Left forelimb (tissue), 1 donor: ENCODE results near the gene POLR1D.

Experiments used
- DNase-seq: peaks from one replicate; pipeline ENCODE4 v3.0.0-alpha.2; 2018; ENCODE audit warnings: low spot score

POLR1D gene, protein sequence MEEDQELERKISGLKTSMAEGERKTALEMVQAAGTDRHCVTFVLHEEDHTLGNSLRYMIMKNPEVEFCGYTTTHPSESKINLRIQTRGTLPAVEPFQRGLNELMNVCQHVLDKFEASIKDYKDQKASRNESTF

DNA sequence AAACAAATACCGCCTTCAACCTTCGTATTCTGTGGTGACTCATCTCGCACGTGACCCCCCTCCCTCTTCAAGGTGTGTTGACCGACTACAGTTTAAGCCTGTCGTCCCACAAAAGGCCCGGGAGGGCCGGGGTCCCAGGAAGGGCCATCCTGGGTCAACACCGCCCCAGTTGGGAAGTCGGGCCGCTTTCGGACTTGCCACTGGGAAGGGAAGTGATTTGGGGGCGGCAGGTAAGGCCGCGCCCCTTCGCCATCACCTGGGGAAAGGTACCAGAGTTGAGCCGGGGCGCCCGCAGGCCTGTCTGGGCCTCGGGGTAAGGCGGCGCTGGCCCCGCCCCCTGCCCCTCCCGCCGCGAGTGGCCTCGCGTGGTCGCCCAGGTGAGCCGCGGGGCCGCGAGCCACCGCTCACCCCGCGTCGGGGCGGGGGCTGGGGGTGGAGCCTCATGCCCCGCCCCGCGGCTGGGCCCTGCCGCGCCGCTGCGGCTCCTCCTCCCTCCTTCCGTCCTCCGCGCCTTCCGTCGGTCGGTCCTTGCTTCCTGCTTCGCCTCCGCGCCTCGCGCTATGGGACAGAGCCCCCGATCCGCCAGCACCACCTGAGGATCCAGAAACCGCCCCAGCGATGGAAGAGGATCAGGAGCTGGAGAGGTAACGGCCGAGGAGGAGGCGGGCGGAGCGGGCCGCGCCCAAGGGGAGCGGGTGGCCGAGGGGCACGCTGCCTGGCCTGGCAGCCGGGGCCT is at the start of gene POLR1D:
Gene POLR1D, plus strand, starts transcription at position 527 of the 736 bp plus-strand sequence. Its CDS starts 92 bp downstream, at position 619.
- DNase-seq, result peak; percentile 82

DNA sequence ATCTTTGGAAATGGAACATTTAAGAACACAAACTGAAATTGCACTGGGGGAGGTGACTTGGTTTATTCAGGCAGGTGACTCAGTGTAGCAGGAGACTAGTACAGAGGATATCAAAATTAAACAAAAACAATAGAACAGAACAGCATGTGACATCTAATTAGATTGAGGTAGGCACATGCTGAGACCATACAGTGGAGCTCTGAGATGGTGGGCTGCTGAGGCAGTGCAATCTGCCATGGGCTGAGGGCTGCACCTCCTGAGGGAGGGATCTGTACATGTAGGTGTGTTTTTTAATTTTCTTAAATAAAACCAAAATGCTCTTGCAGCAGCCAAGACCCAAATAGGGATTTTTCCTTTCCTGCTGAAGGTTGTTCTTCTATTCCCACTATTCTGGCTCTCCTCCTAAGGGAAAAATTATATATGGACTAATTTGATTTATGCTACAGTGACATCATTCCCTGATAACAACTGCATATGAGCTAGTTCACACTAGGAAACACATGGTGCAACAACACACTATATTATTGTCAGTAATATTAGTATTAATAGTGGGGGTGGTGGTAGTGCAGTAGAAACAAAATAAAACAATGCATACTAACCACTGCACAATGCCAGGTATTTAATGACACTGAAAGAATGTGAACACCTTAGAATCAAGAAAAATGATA is 49.3 kb upstream of the POLR1D start:
- DNase-seq, result no peak

DNA sequence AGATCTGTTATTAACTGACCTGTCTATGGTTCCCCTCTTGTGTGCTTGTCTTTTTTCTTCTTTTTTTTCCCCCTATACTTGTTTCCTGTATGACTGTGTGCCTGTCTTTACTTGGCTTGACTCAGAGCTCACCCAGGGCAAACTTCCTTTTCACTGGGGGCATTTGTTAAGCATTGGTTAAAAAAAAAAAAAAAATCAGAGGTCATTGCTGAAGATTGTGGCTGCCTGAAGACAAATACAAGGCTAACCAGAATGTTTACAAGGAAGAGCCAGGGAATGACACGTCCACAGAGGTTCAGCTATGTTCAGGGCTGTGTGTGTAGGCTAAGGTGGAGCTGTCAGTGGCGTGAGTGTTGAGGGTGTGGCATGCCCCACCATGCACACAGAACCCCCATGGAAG is 48.4 kb upstream of the POLR1D start:
- DNase-seq, result no peak

DNA sequence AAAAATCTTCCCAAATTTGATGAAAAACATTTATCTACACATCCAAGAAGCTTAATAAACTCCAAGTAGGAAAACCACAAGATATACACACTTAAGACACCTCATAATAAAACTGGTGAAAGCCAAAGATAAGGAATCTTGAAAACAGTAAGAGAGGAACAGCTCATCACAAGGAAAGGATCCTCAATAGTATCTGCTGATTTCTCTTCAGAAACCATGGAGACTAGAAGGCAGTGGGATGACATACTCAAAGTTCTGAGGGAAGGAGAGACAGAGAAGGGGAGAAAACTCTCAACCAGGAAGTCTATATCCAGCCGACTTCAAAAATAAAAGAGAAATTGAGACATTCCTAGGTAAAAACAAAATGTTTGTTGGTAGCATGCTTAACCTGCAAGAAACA is 47.0 kb upstream of the POLR1D start:
- no peak for DNase-seq

DNA sequence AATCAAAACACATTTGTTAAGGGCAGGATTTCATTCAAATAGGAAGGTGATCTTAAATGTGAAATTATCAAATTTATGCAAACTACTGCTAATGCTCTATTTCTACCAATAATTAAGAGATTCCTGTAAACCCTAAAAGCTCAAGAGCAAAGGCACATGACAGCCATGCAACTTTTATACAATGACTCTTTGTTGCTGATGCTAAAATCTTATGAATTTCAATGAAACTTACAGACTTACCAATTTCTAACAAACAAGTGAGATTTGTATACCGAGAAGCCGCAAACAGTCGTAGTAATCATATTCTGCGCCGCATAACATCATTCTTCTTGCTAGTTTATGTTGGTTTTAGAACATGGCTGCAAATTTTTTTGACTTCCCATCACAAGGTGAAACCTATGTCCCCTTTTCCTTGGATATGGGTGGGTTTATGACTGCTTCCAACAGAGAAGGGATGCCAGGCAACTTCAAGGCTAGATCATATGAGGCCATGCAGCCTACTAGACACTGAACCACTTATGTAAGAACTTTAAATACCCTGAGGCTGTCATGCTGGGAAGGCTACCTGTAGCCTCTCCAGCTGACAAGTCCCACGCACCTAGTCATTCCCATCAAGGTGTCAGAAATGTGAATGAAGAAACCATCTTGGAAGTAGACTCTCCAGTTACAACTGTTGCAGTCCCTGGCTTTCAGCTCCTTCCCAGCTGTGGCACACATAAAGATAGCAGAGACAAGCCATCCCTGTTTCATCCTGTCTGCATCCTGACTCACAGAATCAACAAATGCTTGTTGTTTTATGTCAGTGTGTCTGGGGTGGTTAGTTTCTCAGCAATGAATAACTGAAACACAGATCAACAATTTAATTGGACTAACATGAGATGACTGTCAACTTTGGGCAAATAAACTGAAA is 43.3 kb upstream of the POLR1D start:
- DNase-seq, result no peak

DNA sequence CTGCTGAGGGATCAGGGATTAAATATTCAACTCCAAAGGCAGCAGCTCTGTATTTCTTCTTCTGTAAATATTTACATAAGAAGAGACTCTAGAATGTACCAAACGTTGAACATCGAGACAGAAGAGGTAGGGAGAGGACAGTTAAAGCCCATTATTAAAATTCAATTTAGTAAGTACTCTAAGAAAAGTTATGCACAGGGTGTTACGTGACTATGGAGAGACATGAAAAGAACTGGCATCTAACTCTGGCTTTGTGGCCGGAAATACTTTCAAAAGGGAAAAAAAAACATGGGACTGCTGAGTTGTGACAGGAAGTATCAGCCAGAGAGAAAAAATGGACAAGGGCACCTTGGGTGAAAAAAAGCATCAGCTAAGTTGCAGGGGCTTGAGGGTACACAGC is 38.0 kb upstream of the POLR1D start:
- no peak for DNase-seq

DNA sequence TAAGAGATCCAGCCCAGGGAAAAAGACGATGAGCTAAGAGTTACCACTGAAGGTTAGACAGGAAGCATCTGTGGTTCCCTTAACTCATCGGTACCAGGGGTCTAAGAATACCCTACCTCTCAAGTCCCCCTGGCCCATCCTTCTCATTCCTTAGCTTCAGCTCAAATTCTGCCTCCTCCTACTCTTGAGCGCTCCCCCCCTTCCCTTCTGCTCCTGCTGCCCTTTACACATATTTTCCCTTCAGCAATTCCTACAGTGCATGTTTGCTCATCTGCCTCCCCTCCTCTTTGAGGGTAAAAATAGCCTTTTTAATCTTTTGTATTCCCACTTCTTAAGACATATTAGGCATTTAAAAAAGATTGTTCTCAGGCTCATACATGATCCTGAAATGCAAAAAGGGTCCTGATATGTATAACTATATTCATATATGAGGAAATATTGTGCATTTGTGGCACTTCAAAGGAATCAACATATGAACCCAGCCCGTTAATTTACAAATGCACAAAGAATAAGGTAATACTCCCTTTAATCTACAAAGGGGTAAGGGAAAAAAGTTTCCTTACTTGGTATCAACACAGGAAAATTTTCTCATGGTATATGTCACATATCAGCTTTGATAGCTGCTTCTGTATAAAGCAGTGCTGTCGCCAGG is 34.5 kb upstream of the POLR1D start:
- no peak for DNase-seq

DNA sequence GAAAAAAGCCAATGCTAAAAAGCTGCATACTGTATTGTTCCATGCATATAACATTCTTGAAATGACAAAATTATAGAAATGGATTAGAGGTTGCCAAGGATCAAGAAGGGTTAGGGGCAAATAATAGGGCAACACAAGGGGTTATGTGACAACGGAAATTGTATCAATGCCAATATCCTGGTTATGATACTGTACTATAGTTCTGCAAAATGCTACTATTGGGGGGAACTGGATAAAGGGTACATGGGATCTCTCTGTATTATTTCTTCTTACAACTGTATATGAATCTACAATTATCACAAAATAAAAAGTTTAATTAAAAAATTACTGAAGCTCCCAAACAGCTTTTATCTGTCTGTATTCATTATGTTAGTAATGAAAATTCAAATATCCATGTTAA is 33.3 kb upstream of the POLR1D start:
- no peak for DNase-seq

DNA sequence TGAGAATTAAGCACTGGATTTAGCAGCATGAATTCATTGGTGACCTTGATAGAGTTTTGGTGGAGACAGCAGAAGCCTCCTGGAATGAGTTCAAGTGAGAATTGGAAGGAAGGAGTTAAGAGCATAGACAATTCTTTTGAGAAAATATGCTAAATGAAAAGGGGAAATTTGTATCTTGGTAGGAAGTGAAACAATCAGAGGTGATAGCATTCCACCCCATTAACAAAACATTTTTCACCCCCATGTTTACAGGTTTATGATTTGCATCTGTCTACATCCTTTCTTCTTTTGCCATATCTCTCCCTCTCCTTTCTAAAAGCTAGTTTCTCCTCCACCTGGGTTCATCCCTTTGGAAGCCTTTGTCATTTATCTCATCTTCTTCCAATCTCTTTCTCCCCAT is 28.8 kb upstream of the POLR1D start:
- no peak for DNase-seq

DNA sequence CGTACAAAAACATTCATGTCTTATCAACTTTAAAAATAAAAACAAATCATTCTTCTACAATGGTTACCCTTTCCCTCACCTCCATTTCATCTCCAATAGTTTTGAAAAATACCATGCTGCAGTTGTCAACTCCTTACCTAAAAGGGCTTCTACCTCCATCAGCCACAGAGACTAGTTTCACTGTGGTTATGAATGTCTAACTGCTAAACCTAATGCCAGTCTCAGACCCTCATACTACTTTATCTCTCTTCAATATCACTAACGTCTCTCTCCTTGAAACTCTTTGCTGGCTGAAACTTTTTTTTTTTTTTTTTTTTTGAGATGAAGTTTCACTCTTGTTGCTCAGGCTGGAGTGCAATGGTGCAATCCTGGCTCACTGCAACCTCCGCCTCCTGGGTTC is 28.4 kb upstream of the POLR1D start:
- no peak for DNase-seq

DNA sequence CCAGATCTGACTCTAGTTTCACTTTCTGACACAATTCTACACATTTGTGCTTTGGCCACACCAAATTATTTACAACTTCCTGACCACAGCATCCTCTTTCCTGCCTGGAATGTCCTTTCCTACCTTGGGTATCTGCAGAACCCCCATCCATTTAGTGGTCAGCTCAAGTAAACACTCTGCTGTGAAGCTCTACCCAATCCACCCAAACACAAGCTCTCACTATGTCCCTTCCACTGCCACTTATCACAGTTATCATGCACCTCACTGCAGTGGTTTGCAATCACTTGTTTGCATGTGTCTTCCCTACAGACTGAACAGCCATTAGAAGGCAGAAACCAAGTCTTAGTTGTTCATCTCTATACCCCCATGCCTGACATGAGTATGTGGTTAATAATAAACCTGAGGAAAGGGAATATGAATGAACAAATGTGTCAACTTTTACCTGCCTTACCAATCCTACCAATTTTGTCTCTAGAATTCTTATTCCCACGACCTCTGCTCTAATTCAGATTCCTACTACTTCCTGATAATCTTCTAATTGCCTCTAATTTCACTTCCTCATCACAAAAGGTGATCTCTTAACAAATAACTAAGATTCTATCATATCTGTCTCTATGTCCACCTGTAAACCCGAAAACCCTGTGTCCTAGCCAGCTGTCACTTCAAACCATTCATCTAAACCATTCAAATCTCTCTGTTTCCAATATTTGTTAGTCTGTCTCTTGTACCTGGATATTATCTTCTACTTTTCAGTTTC is 26.5 kb upstream of the POLR1D start:
- no peak for DNase-seq

DNA sequence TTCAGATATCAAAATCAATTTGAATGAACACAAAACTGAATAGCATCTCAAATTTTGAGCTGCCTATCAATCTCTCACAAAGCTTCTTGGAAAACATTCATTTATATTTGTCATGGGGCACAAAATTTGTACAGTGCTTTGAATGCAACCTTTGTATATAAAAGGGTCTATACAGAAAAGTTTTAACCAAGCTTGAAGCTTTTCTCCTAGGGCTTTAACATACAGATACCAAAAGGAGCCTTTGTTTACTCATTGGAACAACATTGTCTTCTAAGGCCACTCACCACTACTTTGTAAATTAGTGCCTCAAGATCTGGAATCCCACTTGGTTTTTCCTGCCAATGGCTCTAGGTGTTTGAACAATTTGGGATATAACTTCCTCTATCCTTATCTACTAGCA is 22.6 kb upstream of the POLR1D start:
- DNase-seq, result no peak

DNA sequence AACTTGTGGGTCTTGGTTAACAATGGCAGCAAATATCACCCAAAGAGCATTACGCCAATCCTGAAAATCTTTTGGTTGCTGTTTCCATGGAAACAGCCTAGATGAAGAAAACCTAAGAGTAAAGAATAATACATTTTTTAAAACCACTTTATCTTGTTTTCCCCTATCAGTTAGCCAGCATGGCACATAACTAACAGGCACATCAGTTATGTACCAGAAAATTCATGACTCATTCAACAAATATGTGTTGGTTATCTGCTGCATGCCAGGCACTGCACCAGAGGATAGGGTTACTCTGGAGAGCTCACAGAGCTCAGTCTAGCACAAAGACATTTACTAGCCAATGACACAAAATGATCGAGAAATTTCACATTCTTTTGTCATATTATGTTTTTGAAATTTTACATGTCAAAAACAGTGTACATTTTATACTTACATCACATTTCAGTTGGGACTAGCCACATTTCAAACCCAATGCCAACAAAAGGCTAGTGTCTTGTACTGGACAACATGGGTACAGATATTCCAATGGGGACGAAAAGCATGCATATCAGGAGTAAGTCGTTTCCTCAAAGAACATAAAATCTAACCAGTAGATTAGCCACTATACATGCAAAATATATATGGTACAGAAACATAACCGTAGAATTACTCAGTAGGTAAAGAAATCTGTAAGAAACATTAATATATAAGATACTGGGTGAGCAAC is 21.7 kb upstream of the POLR1D start:
- DNase-seq, result no peak

DNA sequence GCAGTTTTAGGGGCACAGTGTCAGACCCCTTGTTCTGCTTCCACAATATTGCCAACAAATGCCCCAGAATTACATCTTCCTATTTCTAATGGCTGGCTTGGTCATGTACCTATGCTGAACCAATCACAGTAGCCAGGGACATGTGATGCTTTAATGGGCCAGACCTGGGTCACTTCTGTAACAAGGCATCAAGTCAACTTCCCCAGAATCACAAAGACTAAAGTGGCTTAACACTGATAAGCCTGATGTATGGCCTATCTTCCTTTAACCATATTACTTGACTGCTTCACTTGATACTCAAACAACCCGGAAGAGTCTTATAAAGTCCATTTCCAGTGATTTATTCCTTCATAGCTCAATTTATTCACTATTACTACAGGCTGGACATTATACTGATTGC is 21.0 kb upstream of the POLR1D start:
- no peak for DNase-seq

DNA sequence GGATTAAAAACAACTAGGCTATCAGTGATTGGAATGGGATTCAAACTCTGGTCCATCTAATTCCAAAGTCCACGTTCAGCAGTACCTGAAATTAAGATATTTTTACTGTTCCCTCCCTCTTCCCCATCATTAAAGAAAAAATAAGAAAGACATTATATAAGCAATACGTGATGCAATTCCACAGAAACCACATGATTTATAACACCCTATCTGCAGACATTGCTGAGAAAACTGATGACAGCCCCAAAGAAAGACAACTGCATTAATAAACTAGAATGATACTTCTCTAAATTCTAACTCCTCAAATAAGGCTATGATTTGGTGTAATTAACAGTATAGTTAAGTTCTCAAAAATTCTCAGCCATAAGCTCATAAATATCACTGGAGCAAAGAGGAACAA is 20.5 kb upstream of the POLR1D start:
- no peak for DNase-seq

DNA sequence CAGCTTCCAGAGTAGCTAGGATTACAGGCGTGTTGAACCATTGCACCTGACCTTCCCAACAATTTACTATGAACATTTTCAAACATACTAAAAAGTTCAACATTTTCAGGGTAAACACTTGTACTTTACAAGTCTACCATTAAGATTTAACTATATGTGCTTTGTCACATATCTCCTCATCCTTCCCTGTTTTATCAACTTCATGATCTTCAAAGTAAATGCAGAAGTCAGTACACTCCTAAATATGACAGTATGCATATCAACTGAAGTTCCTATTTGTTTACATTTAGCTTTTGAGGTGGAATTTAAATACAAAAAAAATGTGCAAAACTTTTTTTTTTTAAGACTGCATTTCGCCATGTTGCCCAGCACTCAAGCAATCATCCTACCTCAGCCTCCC is 19.9 kb upstream of the POLR1D start:
- DNase-seq, result no peak

DNA sequence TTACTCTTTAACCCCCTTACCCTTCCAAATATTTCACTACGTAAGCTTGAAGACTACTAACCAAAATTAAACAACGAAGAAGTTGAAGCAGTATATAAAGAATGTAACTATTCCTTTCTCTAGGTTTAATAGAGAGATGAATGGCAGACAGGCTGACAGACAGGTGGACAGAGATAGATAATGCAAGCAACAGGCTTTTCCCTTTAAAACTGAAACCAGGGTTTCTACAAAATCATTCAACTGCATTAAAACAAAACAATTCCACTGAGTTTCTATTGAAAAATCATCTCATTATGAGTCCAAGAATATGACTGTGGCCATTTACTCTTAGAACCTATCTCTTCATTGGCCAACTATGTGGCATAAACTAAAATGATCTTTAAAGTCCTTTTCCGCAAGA is 16.6 kb upstream of the POLR1D start:
- no peak for DNase-seq

DNA sequence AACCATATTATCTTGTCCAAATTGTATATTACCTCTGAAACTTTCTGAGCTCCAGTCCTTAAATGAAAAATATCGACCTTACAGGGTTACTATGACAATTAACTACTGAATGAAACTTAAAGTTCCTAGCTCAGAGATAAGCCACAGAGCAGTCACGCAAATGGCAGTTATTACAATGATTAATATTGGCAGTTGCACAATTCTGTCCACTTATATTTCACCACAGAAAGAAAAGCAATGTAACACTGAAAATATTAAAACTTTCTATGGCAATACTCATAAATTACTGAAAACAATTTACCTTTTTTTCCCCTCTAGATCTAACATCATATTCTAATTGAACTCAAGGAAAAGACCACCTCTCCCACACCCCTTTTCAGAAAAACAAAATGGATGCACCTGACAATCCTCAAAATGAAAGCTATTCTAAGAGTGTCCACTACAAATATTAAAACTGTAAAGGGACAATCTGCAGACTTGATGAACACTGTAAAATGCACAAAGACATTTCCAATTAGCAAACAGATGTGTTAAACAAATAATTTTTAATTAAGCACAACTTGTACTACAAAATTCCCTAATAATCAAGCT is 16.0 kb upstream of the POLR1D start:
- no peak for DNase-seq

DNA sequence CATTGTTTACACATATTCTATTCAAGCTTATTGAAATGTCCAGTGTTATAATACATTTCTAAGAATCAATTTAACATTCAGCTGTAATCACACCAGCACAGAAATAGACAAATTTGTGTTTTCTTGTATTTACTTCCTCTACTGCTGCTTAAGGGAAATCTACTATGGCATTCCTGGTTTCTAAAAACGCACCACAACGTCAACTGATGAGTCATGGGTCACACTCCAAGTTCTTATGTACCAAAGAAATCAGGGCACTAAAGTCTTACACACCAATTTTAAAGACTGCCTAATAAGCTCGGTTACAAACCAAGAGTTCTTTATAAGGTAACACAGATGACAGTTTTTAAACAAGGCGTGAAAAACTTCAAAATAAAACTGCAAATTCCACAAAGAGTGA is 14.6 kb upstream of the POLR1D start:
- no peak for DNase-seq

DNA sequence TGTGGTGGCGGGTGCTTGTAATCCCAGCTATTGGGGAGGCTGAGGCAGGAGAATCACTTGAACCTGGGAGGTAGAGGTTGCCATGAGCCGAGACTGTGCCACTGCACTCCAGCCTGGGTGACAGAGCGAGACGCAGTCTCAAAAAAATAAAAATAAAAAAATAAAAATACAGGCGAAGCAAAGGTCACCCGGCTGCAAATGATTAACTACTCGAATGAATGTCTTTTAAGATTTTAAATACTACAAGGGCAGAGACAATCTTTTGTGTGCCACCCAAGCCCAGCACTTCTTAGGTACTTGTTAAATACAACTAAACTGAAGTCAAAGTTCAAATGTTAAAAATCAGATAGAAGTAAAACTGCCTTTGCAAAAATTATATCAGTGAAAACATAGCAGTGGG is 8.1 kb upstream of the POLR1D start:
- DNase-seq, result no peak
